ENCODE data around the gene DMD. TPM values are rescaled to one million over a fixed set of nuclear protein-coding genes. Genes with fewer than 3 reads are reported as not detected.

Gene DMD
- total and polyA plus RNA-seq, 2 of the 8 experiments (the other 6 are each of a cell fraction or from before 2014, with no cell fraction given): 4.8 to 7.4 TPM

GRCh38 chrX:33178218-33178617, 33.1 kb downstream of the DMD start (continued):
- TF ChIP-seq CHD7 (IDR thresholded peaks at IDR 0.05; ENCODE audit: insufficient replicate concordance, low read length) (no peak), BACH1 (IDR thresholded peaks at IDR 0.05; ENCODE audit: low read length) (no peak)

Data from H1 (cell line).